Stimulated activated CD4-positive, alpha-beta T cell treated with anti-CD3 and anti-CD28 coated beads, Interleukin-4, amount 100 ng/mL, for 24 hours (primary cell): Measurements from ENCODE around the gene SNAP23.

Source experiments
- DNase-seq: peaks from one replicate; pipeline ENCODE4 v3.0.0-alpha.2; 2020

Gene SNAP23

DNA sequence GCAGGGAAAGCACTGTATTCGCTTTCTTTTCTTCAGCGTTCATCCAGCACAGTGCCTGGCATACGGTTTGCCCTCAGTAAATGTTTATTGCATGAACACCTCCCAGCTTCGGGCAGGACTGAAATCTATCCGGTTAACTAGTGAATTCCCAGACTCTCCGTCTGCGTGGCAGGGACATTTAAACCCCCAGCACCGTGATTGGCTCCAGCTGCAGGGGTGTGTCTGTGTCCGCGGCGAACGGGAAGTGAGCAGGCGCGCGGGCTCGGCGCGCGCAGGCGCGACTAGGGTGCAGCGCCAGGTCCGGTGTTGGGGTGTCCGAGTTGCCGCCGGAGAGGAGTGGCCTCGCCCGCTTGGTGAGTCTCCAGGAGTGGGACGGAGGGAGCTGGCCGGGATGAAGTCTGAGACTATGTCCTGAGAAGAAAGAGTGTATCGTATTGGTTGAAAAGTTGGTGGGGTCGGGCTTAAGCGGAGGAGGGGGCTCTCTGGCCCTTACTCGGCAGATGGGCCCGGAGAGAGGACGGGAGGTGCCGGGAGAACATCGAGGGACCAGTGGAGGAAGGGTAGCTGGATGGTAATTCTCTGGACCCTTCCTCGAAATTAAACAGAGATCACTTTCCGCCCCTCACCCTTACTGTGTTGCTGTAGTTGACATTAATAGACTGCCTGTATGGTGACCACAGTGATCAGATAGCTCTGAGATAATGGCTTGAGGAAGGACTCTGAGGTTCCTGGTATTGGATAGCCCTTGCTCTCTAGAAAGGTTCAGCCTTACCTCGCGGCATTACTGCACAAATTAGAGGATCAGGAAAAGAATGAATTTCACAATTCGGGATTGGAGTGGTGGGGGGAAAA, at the start of gene SNAP23:
TSS of gene SNAP23 (plus strand) at position 274 of the 852 bp plus-strand sequence. CDS start 16,213 bp downstream, outside the sequence.
- DNase-seq = peak; percentile 85

DNA sequence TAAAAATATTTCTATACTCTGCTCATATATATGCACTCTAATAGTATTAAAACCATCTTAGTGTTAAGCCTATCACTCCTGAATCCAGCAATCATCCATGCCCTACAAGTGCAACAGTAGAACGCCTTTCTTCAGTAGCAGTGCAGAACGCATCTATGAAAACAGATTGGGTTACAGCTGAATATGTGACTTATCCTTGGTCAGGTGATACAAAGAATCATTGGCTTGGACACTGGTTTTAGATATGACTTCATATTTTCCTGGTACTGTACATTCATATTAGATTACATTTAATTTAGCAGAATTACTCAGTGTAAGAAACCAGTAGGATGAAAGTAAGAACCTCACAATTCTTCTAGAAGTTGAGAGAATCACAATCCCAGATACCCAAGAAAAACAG, 47.8 kb upstream of the SNAP23 start:
- no peak for DNase-seq

DNA sequence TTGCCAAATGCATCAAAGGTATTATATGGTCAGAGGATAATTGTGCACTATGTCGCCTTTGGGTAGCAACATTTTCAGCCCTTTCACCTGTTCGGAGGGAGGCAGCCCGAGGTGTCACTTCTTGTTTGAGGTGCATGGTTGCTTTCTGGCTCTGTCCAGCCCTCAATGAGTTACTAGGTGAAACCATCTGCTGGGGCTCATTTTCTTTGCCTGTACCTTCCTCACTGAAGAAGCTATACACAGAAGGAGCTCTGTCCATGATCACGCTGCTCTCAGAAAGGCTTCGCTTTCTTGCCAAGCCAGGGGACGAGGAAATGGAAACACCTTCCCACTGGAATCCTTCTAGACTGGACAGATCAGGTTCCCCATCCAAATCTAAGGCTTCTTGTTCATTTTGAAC, 47.2 kb upstream of the SNAP23 start:
- no peak for DNase-seq

DNA sequence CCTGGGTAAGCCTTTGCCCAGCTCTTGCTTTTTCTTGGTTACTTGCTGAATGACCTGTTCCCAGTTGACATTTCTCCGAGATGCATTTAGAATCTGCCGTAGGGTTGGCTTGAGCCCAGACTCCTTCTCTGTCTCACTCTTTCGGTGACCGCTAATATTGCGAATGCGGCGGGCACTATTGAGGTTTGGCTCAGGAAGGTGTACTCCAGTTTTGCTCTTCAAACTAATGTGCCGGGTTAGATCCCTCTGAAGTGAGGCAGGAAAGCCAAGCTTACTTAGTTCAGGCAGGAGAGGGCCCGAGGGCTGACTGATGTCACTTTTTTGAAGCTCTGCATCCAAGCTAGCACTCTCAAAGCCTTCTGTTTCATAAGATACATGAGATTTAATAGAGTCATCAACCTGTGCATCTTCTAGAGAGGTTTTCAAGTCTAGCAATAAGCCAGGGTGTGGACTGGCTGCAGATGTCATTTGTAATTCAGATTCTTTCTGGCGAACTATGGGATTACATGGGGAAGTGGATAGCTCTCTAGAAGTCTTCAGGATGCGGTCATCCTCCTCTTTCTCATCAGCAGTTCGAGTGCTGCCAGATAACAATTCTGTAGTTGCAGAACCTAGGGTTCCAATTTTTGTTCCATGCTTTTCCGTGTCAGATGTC, 45.5 kb upstream of the SNAP23 start:
- DNase-seq = no peak

DNA sequence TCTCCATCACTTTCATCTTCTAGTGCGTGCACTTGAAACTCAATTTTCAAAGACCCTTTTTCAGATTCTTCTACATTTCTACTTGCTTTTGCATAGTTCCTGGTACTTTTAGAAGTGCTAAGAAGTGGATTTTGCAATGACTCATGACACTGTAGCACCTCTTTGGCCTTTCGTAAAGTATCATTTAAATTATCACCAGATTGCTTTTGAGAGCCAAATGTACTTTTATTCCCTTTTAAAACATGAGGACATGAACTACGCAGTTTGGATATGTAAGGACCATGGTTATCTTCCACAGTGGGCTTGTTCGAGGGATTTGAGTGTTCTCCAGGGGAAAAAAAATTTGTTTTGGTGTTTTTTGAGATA, 45.0 kb upstream of the SNAP23 start:
- DNase-seq = no peak

DNA sequence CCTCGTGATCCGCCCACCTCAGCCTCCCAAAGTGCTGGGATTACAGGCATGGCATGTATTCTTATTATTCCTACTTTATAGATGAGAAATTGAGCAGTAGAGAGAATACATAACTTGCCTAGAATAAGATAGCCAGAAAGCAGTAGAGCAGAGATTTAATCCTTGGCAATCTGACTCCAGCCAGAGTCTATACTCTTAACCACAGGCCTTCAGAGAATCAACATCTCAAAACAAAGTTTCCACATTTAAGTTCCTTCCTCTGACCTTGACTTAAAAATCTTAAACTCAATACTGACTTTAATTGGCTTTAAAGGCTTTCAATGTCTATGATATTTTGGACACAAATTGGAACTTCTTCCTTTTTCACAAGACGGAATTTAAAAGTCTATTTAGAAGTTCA, 41.6 kb upstream of the SNAP23 start:
- no peak for DNase-seq

DNA sequence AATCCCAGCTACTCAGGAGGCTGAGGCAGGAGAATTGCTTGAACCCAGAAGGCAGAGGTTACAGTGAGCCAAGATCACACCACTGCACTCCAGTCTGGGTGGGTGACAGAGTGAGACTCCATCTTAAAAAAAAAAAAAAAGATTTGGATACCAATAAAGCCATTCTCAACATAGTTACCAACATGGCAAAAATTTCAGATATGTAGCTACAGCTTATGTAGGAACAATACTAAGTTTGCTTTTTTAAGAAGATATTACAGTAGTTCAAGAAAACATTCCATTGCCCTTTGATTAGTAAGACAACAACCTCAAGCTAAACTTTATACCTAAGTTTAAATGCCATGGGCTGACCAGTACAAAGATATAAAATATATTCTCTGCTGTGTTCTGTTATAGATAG, 38.9 kb upstream of the SNAP23 start:
- no peak for DNase-seq

DNA sequence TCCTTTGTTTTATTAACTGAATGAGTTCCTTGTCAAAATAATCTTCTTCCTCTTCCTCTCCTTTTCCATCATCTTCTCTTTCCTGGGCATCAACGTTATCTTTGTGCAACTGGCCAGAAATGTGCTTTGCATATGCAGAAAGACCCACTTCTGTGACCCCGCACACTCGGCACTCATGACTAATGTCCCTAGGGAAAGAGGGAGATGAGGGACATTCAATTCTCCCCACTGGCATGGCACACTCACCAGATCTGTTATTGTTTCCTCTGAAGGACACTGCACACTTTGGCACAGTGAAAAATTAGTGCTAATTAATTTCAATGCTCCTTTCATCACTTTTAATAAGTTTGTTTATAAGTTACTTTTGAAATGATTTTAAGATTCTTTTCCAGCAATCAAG, 38.5 kb upstream of the SNAP23 start:
- no peak for DNase-seq

DNA sequence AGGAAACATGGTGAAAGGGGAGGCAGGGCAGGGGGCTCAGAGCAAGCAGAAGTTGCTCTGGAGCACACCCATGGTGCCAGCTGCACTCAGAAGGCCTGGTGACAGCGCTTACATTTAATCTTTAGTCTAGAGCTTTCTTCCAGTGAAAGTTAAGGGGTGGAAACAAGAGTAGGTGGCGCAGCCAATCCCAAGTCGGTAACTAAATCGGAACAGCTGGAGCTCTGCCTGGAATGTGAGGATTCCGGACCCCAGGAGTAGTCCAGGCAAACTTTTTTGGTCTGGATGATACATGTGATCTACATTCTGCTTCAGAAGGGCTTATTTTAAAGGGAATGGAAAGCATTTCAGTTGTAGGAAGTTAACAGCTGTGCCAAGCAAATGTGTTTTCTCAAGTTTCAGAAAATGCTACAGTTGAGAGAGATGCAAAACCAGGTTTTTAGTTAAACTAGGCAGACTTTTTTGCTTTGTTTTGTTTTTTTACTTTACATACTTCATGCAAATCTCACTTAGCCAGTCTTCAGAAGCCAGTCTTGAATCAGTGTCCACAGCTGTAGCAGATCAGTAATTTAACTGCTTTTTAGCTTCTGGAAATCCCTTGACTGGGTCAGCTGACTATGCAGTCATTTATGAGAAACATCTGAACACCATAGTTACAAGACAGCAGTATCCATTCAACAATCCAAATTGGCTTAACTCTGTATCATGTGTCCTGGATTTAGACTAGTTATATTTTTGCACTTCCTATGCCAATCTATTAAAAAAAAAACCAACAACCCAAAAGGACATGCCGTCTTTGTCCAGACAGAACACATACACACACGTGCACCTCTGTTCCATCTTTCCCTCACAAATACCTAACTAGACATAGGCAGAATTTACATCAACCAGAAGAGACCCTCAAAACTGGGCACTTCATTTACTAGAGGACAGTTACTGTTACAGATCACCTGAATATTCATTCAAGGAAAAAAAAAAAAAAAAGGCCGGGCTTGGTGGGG, 37.7 kb upstream of the SNAP23 start:
- DNase-seq = no peak

DNA sequence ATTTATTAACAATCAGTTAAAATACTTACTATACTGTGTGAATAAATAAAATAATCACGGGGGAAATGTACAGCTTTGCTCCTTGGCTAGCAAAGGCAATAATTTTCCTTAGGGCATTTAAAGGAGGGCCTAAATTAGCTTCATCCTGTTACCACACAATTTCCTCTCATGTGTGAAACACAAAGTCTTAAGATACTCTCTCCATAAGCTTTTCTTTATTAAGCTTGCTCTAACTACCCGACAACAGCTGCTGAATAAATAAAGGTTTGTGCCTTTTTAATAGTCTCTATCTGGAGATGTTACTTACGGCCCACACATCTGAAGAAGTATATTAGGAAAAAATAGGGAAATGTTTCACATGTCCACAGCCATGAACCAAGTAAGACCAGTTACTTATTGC, 34.2 kb upstream of the SNAP23 start:
- DNase-seq = no peak

DNA sequence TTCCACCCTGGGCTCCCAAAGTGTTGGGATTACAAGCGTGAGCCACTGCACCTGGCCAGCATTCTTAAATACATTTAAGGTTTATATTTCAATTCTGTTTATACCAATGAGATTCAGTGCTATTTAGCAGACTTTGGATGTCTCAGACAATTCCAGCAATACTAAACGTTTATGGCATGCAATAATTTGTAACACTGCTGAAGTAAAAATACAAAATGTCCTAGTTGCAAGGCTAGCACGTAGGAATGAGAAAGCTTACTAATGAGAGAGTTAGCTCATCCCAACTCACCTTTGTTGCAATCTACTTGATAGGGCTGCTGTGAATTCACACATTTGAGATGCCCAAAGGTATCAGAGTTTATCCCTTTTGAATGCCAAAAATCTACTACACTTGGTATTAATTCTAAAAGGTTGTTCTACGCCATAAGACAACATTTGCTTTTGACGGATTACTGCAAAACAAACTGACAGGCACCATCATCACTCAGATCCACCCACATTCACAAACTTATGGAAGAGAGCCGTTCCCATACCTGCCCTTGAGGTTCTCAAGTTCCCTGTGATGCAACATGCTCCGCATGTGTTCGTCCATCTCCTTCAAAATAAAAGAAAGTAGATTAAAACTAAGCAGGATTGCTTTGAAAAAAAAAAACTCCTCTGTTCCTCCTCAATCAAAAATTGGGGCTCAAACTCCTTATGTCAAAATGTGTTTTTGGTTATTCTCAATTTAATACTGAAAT, 29.7 kb upstream of the SNAP23 start:
- DNase-seq = no peak

DNA sequence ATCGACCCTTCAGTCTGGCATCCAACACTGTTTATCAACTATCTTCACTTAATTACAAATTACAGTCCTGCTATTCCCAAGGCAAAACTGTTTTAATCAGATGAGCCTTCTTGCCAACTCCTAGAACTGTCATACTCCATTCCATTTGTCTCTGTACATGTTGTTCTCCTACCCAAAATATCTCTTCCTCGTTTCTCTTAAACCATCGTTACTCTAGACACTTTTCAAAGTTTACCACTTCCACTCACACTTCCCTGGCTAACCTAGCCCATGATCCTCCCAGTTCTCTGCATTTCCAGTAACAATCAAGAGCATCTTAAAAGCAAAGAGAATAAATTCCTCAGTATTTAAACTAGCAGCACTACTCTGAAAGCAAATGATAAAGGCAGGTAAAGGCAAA, 24.4 kb upstream of the SNAP23 start:
- DNase-seq = no peak

DNA sequence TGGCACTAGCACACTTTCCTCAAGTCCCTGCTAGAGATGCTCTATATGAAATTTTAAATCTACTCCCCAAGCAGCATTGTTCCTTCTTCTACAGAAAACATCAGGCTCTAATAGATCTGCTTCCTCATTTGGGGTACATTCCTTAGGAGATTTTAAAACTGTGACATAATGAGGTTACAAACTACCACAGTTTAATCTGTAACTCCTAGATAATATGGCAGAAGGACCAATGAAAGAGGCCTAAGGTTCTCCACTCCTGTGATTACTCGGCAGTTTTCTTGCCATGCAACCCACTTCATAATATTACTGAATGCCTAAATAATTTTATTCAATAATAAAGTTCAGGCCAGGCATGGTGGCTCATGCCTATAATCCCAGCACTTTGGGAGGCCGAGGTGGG, 20.6 kb upstream of the SNAP23 start:
- DNase-seq = no peak

DNA sequence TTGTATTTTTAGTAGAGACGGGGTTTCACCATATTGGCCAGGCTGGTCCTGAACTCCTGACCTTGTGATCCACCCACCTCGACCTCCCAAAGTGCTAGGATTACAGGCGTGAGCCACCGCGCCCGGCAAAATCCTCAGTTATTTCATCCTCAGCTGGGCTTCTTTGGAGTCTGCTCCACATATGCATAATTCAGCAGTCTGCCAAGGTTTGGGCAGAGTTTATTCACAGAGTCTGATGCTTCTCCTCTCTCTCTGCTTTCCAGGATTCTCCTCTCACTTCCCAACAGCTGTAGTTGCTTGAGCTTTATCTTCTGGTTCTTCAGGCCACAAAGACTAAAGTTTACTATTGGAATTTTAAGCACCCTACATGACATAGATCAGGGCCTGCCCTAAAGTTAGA, 12.7 kb upstream of the SNAP23 start:
- no peak for DNase-seq

DNA sequence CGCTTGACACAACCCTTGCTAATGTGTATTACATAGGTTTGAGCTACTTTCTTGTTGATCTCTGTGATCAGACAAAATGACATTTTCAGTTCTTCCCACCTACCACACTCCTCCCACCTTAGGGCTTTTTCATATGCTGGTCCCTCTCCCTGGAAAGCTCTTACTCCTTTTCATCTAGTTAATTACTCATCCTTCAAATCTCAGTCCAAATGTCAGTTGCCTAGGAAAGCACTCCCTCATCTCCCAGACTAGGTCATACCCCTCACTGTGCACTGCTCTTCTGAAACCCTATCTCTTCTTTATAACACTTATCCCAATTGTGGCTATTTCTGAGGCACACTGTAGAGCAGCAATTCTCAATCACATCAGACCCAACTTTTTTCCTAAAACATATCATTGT, 11.8 kb upstream of the SNAP23 start:
- no peak for DNase-seq

DNA sequence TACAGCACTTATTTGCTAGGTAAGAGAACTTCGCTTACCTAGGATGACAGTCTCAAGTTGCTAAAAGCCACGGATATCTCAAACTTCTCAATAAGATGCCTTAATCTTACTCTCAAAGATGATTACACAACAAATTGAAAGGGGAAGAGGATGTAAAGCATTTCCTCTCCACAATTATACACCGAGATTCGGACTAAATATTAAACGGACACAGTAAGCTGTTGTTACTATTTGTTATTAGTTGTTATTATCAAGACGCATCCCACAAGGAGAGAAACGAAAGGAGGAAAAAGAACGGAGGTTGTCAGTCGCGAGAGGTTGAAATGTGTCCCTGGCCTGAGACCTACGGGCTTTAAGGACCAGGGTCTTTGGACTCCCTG, 5.2 kb upstream of the SNAP23 start:
- DNase-seq = no peak

DNA sequence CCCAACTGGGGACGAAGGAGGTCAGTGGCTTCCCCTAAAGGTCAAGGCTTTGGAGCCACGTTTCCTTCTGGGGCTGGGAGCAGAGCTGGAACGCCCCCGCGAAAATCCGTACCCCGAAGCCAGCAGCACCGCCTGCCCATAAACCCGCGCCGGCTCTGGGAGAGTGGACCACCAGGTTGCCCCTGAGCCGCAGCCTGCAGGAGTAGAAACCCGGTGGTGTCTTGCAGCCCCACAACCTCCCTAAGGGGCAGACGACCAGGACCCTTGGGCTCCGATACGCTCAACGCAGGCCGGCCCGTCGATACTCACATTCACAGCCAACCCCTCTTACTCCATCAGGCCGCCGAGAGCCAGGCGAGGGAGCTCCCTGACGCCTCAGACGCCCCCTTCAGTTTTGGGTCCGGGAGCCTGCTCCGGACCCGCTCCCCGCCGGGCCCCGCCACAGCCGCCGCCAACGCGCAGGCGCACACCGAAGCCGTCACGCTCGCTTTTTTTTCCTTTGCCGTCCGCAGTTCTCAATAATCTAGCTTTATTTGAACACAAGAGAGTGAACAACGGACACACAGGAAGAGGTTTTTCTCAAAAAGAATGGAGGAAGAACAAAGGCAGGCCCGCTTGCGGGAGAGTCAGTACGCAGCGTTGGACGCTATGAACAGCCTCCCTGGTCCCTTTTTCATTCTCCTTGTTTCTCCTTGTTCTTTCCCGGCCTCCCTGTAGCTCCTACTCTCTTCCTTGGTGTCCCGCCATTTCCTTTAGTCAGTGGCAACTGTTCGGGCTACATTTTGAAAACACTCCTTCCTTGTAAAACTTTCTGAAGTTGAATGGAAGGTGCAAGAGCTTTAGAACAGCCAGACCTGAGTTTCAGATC, 4.5 kb upstream of the SNAP23 start, which contains the start of gene ZNF106:
TSS of gene ZNF106 (minus strand) at position 471 of the 868 bp plus-strand sequence. CDS start 18,852 bp downstream, outside the sequence.
- peak; percentile 88 for DNase-seq

DNA sequence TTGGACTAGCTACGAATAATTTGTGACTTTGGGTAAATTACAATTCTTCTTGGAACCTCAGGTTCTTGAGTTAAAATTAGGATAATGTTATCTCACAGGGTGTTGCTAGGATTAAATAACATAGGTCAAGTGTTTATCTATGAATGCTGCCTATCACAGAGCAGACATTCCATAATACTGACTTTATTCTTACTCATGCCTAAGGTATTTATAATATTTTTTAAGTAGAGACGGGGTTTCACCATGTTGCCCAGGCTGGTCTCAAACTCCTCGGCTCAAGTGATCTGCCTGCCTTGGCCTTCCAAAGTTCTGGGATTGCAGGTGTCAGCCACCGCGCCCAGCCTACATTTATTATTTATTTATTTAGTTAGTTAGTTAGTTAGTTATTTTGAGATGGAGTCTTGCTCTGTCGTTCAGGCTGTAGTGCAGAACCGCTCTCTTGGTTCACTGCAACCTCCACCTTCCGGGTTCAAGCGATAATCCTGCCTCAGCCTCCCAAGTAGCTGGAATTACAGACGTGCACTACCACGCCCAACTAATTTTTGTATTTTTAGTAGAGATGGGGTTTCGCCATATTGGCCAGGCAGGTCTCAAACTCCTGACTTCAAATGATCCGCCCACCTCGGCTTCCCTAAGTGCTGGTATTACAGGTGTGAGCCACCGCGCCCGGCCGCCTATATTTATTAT, 3.8 kb upstream of the SNAP23 start:
- DNase-seq = no peak

DNA sequence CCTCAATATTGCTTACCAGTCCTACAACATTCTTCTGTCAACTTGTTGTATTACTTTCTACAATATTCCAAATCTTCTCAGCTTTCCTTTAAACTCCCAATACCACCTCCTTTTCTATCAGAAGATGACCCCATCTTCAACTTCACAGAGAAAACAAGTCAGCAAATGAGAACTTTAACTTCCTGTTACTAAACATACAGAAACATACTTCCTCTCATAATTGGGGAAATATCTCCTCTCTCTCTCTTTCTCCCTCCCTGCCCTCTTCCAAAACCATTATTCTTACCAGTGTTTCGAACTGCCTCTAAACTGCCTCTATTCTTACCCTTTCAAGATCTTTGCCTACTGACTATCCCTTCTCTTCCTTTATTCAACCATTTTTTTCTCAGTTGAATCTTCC, 1.8 kb upstream of the SNAP23 start:
- DNase-seq = no peak

DNA sequence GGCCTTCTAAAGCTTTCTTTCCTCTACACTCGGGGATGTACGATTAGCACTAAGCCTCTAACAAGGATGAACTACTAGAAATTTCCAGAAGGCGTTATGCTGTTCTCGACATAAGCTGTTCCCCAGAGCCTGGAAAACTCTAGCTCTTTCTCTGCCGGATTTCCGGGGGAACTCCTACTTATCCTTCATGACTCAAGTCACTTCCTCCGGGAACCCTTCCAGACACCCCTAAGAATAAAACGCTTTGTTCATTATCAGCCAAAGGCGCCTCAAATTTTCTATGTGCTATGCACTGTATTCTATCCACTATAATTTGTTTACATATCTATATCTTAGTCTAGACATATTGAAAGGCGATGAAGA, 455 bp upstream of the SNAP23 start:
- DNase-seq = peak; percentile 32
